Keratinocyte (primary cell): ENCODE data around the gene DAGLA.

ENCODE experiments used
- CTCF ChIP-seq, 3 experiments: IDR thresholded peaks in 1 of 3; conservative IDR thresholded peaks in 1 of 3; optimal IDR thresholded peaks in 1 of 3; 2 replicates in 2 of 3; 3 replicates in 1 of 3; pipeline versions ENCODE3 to v1.5.1; 2011; ENCODE audit warnings: low read length in 3 of 3, mild to moderate bottlenecking in 3 of 3, moderate library complexity in 2 of 3, control low read depth in 1 of 3, inconsistent platforms in 1 of 3; ENCODE audit not compliant: insufficient read depth in 2 of 3; ENCODE audit errors: extremely low read depth in 1 of 3
- EZH2 ChIP-seq: IDR thresholded peaks from one replicate; pipeline ENCODE4 v1.6.1; 2012; ENCODE audit warnings: inconsistent platforms, mild to moderate bottlenecking, low read length, moderate library complexity

DNA sequence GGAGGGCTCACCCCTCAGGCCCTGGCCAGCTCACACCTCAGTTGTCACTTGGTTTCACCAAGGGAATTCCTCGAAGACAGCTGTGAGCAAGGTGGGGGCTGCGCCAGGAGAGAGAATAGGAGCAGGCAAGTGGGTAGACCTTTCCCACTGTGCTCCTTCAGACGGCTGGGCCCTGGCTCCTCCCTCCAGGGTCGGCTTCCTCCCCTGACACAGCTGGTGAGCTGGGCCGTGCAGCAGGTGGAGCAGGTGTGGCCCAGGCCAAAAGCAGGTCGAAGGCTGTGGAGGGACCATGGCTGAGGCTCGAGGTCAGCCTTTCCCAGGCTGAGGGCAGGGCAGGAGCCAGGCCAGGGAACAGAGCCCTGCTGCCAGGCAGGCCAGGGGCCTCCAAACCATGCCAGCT lies 59.8 kb downstream of the DAGLA start:
- TF ChIP-seq CTCF (optimal IDR thresholded peaks at IDR 0.05 in 1 of 3, IDR thresholded peaks at IDR 0.05 in 1 of 3, conservative IDR thresholded peaks at IDR 0.05 in 1 of 3; ENCODE audit: extremely low read depth in 1 of 3, insufficient read depth in 2 of 3, low read length in 3 of 3) (no peak), EZH2 (no peak)
